MM.1S (cell line): ENCODE results near the gene RAPGEF6.

Experiments used
- CTCF ChIP-seq: fragments of 300-600 bp; sonication (generic); IDR thresholded peaks from 2 replicates; pipeline ENCODE4 v1.5.1; 2016; ENCODE audit warnings: antibody characterized with exemption, low read length, mixed read lengths
- EZH2 ChIP-seq: fragments of 300-600 bp; sonication (generic); optimal IDR thresholded peaks from 2 replicates; pipeline ENCODE3; 2017; ENCODE audit warnings: low read depth, mild to moderate bottlenecking, antibody characterized with exemption, low read length, mixed read lengths
- EZH2phosphoT487 ChIP-seq: fragments of 300-600 bp; sonication (generic); IDR thresholded peaks from 2 replicates; pipeline ENCODE4 v1.6.1; 2018; ENCODE audit warnings: antibody characterized with exemption, low read length

GRCh38 chr5:131659841-131660240, 24.8 kb upstream of the RAPGEF6 start:
- no peak for TF ChIP-seq CTCF
- no peak for TF ChIP-seq EZH2
- no peak for TF ChIP-seq EZH2phosphoT487
